HG03457 (cell line): Measurements from ENCODE around the gene TSPAN12.

Experiments used
- ATAC-seq: cut with Tn5 transposase; IDR thresholded peaks from one replicate; pipeline ENCODE4 v1.9.1; 2021; ENCODE audit warnings: moderate number of reproducible peaks; ENCODE audit not compliant: unreplicated experiment

Gene TSPAN12

DNA sequence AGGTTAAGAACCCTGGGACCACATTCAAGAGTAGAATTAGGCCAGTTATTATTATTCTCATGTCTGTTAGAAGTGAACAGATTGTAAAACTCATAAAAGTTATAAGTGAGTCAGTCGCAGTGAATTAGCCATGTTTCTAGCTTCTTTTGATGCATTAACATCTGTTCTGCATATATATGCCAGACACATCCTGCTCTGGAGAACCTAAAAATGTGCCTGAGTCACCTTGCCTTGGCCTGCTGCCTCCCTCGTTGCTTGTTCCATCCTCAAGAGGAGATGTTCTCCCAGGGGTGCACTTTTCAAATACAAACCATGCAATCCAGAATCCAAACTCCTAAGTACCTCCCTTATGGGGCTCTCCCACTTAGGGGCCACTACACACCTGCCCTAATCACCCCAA is 14.8 kb downstream of the TSPAN12 start:
- no peak for ATAC-seq

DNA sequence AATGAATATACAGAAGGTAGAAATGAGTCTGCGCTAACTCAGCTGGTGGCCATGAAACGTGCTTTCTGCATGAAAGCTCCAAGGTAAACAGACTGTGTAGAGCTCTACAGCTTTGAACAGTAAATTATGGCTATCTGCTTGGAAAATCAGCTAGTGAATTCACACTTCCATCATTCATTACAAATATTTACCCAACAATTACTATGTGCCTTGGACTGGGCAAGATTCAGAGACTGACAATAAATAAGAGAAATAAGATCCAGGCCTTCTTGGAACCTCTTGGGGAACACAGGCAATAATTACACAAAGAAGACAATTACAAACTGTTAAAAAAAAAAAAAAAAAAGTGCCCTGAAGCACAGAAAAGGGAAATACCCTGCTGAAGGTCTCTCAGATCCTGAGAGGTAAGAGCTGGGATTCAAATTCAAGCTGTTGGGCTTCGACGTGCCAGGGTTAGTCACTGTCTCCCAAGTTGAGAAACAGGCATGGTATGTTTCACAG is 15.8 kb downstream of the TSPAN12 start:
- no peak for ATAC-seq

DNA sequence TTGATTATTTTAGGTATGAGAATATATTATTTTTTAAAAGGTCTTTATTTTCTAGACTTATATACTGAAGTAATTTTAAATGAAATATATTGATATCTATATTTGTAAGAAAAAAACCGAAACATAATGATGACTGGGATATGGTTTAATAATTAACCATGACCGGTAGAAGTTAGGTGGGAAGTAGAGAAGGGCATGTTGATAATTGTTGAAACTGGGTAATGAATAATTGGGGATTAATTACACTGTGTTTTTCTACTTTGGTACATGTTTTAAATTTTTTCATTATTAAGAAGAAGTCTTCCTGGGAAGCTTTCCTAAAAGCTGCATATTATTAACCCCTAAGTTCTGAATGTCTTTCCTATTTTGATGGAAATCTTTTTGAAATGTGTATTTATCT is 16.3 kb downstream of the TSPAN12 start:
- no peak for ATAC-seq

DNA sequence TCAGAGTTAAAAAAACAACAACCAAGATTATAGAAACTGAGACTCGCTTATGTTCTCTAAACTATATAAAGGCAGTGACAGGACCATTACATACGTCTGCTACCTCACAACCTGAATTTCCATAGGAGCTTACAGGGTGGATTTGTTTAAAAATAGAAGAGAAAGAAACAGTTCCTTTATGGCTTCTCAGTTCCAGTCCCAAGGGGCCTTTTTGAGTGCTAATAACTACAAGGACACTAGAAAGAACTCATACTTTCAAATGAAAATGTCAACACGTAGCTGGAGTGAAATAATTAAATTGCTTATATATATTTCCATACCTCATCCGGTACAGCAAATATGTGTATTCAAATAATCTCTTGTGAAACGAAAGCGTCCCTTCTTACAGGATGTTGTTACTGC is 19.7 kb downstream of the TSPAN12 start:
- no peak for ATAC-seq

DNA sequence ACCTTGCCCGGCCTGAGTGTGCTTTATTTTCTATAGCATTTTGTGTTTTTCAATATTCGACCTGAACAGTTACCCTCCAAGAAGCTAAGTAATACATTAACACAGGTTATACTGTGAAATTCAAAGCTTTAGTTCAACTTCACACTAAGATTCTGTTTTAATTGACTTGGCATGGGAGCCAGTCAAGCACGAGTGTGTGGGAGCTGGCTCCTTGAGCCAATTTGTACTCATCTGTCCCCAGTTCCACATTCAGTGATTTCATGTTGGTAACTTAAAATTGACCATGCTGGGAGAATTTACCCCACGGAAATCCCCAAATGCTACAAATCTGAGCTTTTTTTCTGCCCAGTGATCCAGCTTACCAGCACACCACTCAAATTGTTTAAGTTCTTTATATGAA is 20.3 kb downstream of the TSPAN12 start:
- peak; percentile 59 for ATAC-seq

DNA sequence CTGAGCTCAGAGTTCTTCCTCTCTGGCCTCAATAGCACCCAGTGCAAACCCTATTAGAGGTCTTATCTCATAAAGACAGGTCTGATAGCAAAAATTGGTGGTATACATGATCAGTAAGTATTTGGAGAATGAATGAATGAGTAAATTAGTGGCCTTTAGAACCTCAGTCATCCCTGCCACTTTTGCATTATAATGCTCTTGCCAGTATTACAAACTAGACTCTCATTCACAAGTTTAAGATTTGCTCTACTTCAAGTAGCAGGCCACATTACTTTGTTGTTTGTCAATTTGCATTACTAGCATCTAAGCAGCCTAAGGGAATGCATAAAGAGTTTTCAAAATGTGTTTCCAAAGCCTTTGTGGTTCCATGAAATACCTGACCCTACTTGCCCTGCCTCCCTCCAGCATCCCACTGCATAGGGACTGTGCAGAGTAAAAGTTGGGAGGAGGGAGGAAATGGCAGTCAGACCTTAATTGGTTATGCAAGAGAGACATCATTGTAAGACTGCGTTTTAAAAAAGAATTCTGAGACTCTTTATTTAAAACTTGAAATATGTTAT is 21.3 kb downstream of the TSPAN12 start:
- no peak for ATAC-seq

DNA sequence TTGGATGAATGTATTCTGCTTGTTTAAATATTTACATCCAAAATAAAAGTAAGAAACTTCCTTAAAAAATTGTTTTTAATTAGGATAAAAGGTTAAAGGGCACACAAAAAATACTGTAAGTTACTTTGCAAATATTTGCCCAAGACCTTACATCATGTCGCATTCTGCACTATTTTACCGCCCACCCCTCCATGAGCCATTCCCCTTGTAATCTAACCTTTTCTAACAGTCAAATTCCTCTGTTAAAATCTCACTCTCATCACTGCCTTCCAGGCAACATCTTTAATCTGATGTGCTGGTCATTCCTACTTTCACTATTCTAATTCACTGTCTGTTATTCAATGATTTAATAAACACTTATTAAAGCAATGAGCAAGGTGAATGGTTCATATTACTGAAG is 23.2 kb downstream of the TSPAN12 start:
- ATAC-seq = no peak

DNA sequence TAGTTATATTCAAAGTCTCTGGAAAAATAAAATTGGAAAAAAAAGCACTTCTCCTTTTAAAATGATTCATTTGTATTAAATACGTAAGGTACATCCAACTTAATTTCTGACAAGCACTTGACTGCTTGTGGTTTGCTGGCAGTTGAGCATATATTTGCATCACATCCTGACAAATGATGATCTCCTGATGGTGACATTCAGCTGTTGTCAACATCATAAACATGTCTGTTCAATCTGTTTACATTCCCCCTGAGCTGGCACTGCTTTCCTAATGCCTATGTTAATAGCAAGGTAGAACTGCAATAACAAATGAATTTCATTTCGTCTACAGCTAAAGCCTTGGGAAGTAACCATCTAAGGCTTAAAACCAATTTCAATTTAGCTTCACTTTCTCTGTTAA is 24.4 kb downstream of the TSPAN12 start:
- ATAC-seq = no peak

DNA sequence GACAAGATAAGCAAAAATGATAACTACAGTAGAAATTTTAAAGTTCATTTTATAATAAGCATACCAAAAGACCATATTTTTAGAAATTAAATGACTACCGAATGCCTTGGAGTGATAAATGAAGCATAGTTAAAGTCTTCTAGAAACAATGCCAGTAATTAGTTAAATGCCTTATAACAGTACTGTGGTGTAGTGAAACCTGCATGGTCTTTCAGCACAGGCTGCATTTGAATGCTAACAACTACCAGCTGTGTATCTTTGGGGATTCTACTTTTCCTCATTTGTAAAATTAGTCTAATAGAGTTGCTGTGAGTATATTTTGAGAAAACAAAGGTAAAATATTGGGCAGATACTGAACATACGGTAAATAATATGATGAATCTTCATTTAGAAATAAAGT is 25.1 kb downstream of the TSPAN12 start:
- ATAC-seq = no peak

DNA sequence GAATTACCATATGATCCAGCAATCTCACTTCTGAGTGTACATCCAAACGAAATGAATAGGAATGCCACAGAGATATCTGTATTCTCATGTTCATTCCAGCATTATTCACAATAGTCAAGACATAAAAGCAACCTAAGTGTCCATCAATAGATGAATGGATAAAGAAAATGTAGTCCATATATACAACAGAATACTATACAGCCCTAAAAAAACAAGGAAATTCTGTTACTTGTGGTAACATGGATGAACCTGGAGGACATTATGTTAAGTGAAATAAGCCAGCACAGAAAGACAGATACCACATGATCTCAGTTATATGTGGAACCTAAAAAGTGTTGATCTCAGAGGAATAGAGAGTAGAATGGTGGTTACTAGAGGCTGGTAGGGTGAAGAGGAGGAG is 26.7 kb downstream of the TSPAN12 start:
- no peak for ATAC-seq

DNA sequence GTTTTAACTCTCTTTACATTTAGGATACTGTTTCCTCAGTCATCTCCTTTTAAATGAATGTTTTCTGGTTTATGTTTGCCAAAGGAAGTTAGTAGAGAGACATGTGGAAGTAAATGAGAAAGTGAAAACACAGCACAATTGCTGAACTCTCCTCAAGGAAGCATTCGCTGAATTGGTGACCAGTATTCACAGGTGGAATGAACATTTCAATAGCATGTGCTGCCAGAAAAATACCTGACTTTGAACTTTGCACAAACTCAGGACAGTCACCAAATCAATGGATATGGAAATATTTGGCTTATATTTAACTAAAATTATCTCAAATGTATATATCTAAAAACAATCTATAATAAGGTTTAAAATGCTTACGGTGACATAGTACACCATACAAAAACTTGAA is 28.5 kb downstream of the TSPAN12 start:
- ATAC-seq = no peak

DNA sequence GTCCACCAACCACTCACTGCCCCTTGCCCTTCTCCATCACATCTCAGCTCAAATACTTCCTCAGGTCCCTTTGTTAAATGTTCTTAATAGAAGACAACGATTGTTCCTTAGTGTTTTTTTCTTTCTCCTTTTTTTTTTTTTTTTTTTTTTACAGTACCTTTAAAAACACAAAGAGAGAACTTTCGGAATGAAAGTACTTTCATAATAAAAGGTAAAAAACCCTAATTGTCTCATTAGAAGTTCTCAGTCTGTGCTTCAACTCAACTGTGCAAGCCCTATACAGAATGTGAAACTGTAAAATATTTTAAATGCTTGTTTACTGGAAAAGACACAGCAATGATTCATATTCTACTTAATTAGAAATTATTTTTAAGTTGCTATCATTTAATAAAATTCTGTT is 29.4 kb downstream of the TSPAN12 start:
- ATAC-seq = no peak

DNA sequence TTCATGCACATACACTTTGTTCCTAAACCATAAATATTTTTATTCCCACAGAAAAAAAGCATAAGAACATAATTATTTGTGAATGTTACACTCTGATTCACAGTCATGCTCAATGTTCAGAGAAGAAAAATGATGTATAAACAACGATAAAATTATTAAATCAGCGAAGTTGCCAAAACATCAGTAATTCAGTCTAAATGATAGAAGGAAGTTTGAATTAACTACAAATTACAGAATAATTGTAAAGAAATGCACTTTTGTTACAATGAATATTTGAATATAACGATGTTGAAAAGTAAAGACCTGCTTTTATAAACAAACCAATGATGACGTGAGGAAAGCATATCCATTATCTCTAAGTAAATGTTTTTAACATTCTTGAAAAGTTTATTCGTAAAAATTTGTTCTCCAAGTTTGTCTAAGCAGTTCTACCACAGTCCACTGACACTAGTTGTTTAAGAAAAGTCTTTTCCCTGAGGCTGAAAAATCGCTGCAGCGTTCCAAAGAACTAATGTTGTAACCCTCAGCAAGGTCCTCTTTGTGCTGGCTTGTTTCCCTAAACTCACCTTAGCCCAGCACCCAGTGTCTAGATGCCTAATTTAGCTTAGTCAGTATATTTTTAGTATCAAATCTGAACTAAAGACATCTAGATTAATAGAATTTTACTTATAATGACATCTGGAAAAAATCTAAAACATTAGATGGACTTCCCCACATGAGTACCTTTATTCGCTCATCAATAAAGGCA is 30.4 kb downstream of the TSPAN12 start:
- no peak for ATAC-seq

DNA sequence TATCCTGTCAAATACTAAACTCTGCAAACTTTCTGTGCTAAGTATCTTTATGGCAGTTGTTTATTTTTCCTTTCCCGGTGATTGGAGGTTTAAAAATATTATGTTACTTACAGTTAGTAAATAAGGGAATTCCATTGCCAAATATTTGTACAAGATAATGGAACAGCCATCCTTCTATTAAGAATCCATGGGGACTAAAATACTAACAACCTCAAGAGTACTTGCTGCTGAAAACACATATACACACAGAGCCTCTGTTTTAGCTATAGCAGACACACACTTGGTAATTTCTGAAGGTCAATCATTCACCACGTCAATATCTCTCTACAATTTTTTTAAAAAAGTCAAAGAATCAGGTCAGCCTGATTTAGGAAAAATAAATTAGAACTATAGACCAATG is 32.4 kb downstream of the TSPAN12 start:
- ATAC-seq = no peak

DNA sequence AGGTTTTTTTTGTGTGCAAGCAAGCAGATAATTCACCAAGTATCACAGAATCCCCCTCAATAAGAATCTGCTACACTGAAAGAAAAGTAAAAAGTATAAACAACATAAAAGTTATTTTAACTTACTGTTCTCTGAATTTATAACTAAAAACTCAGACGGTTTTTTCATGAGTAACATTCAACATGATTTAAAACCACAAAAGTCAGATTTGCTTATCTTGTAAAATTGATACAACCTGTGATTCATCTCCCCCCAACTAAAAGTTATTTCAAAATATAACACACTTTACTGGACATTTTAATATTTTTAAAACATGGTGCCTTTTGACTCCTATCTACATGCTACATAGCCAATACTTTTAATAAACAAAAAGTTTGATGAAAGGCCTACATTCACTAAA is 32.8 kb downstream of the TSPAN12 start:
- no peak for ATAC-seq

DNA sequence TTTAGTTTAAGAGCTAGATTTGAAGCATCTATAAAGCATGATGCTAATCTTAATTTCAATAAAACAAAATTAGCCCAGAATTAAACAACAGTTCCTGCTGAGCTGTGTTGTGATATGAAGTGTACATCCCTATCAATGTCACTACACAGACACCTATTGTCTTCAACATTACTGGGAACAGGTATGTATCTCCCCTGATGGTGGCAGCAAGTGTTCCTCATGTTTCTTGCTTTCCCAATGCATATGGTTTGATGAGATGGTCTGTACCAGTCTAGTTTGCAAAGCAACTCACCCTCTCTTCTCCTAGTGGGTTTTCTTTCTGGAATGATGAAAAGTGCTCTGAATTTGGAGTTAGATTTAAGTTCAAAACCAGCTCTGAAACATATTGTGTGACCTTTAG is 38.1 kb downstream of the TSPAN12 start:
- no peak for ATAC-seq

DNA sequence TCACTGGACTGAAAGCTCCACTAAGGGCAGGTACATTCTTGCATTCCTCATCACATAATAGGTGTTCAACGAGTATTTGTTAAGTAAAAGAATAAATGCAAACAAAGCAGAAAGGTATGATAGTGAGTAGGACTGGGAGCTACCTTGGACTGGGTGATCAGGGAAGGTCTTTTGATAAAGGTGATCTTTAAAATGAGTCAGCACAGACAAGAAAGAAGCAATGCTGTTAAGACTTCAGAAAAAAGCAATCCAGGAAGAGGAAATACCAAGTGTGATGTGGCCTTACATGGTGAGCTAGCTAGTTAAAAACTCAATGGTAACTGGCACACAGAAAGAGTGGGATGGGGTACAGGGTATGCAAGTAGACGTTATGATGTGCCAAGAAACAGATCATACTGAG is 40.1 kb downstream of the TSPAN12 start:
- no peak for ATAC-seq

DNA sequence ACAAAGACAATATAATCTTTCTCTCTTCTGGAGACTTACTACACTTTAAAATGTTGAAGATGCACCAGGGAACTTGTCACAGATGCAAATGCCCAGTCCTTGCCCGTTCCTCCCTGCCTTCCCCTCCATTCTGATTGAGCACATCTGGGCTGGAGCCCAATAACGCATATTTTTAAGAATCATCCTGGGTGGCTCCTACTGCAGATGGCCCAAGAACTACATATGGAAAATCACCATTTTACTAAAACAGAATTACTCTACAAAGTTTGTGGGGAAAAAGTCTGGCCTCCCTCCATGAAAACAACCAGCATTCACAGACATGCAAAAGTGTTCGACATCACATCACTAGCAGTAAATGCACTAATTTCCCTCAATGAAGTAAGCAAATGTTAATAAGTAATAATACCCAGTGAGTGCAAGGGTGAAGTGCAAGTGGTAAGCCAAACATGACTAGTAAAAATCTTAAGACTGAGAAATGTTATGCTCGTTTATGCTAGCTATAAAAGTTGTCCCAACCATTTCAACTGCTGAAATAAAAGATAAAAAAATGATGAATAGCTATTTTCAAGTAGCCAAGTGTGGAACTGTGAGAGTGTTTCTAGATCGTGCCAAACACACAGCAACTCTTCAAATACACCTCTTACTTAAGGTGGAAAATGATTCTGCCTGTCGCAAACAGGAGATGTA is 43.5 kb downstream of the TSPAN12 start:
- ATAC-seq = no peak

DNA sequence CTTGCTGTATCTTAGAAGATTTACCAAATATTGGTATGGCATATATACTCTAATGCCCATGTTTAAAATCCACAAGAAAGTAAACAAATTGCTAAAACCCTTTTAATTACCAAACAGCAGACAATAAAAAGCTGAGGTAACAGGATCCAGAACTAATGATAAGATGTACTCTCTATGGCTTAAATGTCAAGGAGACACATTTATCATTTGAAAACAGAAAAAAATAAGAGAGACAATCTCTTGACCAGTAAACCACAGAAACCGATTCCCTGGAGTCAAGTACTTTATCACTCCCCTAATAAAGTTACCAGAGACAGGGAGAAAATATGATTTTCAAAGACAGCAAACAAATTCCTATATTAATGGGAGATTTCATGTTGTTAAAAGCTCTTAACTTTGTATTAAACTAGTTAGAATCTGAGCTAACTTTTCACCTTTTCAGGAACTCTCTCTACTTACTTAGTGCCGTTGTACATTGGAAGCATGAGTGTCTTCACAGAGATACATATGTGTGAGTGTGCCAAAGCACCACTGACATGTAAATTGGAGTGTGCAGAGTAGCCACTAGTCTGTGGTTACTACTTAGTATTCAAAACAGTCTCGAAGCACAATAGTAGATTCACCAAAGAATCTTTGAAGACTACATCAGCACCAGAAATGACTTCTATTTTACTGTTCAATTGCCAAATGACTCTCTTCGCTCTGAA is 44.2 kb downstream of the TSPAN12 start:
- ATAC-seq = no peak

DNA sequence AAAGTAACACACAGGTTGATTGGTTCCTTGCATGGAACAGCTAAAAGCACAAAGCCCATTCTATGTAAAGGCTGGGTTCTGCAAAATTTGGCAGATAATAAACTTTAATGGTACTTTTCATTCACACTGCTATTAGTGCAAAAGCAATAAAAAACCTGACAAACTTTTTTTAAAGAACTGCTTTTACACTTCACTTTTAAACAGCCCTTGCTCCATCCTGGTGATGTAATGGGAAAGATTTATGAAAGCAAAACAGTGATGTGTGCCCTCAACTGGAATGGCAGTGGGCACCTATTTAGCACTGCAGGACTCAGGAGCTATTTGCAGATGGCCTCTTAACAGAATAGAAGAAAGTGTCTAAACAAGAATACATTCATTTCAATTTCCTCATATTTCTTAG is 44.9 kb downstream of the TSPAN12 start:
- no peak for ATAC-seq

DNA sequence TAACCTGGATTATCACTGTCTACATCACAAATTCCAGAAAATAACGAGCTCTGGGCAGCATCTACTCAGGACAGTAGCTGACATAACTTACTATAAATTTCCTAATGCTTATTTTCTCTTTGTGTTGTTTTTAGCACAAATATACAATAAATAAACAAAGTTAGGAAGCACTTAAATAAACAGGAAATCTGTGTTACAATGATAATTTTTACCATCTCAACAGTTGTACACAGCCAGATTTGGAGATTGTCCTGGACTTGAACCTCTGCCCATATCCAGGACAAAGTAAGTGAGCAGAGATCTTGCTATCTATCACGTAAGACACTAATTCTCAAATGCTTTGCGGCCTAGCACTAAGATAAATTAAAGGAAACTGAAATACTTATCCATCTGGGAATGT is 48.7 kb downstream of the TSPAN12 start:
- ATAC-seq = no peak

DNA sequence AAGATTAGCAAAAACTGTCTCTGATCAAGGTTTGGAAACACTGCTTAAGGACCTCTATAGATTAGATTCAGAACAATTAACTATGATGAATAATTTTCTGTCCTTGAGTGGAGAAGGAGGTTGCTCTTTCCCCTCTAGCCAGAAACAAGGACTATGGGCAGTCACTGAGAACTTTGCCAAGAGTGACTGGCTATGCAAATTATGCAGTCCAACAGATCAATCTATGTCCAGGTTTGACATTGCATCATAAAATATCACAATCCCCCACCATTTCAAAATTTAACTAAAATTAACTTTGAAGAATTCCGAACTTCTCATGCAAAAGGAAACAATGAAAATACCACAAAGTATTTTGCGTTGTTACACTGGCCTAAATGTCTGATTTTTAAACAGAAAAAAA is 50.6 kb downstream of the TSPAN12 start:
- ATAC-seq = no peak
